T-cell (primary cell): ENCODE data around the gene FES. TPM values are rescaled to one million over a fixed set of nuclear protein-coding genes. Genes with fewer than 3 reads are reported as not detected.
A peak's percentile ranks its signal among the peaks of the same experiment; 100 is the strongest.
"Not testable (repeated sequence)": the region's sequence is repeated elsewhere in the genome, so short reads cannot be mapped to it uniquely, and the experiment has no call there.

Experiments
- ATAC-seq, 4 experiments: fragments of 200-7000 bp in 3 of 4; fragments of 150-1000 bp in 1 of 4; cut with Tn5 transposase; replicated peaks in 1 of 4; 1 replicate in 3 of 4; 2 replicates in 1 of 4; pipeline ENCODE4 v1.10.0; 2021; ENCODE audit warnings: moderate library complexity in 3 of 4, mild to moderate bottlenecking in 2 of 4, moderate number of reproducible peaks in 1 of 4
- CTCF ChIA-PET, 2 donors: fragments of 300-600 bp; sonication (Branson Sonifier 250); formaldehyde crosslinking; loops; one replicate each; lab custom pipeline; 2022; ENCODE audit warnings: antibody characterized with exemption in 2 of 2; lab: Charles Lee
- POLR2A ChIA-PET, 2 donors: fragments of 300-600 bp; sonication (Branson Sonifier 250); formaldehyde crosslinking; loops; one replicate each; lab custom pipeline; 2022; ENCODE audit warnings: antibody characterized with exemption in 2 of 2; lab: Charles Lee
- DNase-seq, 35 experiments: peaks; one replicate each; pipeline versions ENCODE4 v3.0.0 to v3.0.0-alpha.2; 2013 to 2023
- H3K27ac ChIP-seq: one replicate; pipeline ENCODE4 v1.5.1; 2013; ENCODE audit warnings: low read length
- H3K27me3 ChIP-seq, 2 experiments: replicated peaks in 1 of 2; 1 replicate in 1 of 2; 2 replicates in 1 of 2; pipeline versions ENCODE4 v1.6.1 to v1.7.0; 2013; ENCODE audit warnings: low read length in 1 of 2, mixed read lengths in 1 of 2; ENCODE audit not compliant: control insufficient read depth in 2 of 2, insufficient read depth in 2 of 2; ENCODE audit errors: extremely low read depth in 1 of 2
- H3K36me3 ChIP-seq, 2 donors: 1 replicate in 1 of 2; 2 replicates in 1 of 2; pipeline versions ENCODE4 v1.6.1 to v1.7.0; 2013; ENCODE audit warnings: low read length in 1 of 2; ENCODE audit not compliant: control insufficient read depth in 2 of 2, insufficient read depth in 1 of 2; ENCODE audit errors: extremely low read depth in 1 of 2
- H3K4me1 ChIP-seq, 2 experiments: 1 replicate in 1 of 2; 2 replicates in 1 of 2; pipeline versions ENCODE4 v1.6.1 to v1.7.0; 2013; ENCODE audit warnings: low read length in 2 of 2, mixed read lengths in 1 of 2; ENCODE audit not compliant: insufficient read depth in 2 of 2, control insufficient read depth in 1 of 2; ENCODE audit errors: extremely low read depth in 1 of 2
- H3K4me3 ChIP-seq, 2 donors: 1 replicate in 1 of 2; 2 replicates in 1 of 2; pipeline versions ENCODE4 v1.5.1 to v1.7.0; 2013; ENCODE audit warnings: mild to moderate bottlenecking in 2 of 2, low read length in 1 of 2, moderate library complexity in 1 of 2; ENCODE audit not compliant: control insufficient read depth in 1 of 2; ENCODE audit errors: extremely low read depth in 1 of 2
- H3K9me3 ChIP-seq: 2 replicates; pipeline ENCODE4 v1.7.0; 2013
- H3K27ac Mint-ChIP-seq, 2 donors: one replicate each; pipeline ENCODE4 v1.8.0; 2020 to 2021; ENCODE audit warnings: mild to moderate bottlenecking in 2 of 2, mixed read lengths in 2 of 2
- H3K27me3 Mint-ChIP-seq, 2 donors: one replicate each; pipeline ENCODE4 v1.8.0; 2021 to 2022; ENCODE audit warnings: mixed read lengths in 2 of 2
- H3K36me3 Mint-ChIP-seq: one replicate; pipeline ENCODE4 v1.8.0; 2021; ENCODE audit warnings: mixed read lengths
- H3K4me1 Mint-ChIP-seq, 3 donors: one replicate each; pipeline ENCODE4 v1.8.0; 2020 to 2022; ENCODE audit warnings: mixed read lengths in 3 of 3, mild to moderate bottlenecking in 1 of 3
- H3K4me3 Mint-ChIP-seq, 3 donors: one replicate each; pipeline ENCODE4 v1.8.0; 2020 to 2022; ENCODE audit warnings: mild to moderate bottlenecking in 3 of 3, mixed read lengths in 3 of 3, moderate library complexity in 3 of 3
- H3K9me3 Mint-ChIP-seq, 3 donors: one replicate each; pipeline ENCODE4 v1.8.0; 2020 to 2022; ENCODE audit warnings: mixed read lengths in 3 of 3
- WGBS: methylation state at CpG from one replicate; pipeline ENCODE4 v1.1.5; 2013; ENCODE audit warnings: missing lambda C conversion rate; ENCODE audit not compliant: insufficient coverage; 5-methylcytosine and 5-hydroxymethylcytosine counted together
- total RNA-seq, 35 experiments: library from RNA in 6 of 35; stranded (reverse) in 6 of 35; fragments of 120-200 nt in 1 of 35; gene quantifications; one replicate each; pipeline versions ENCODE4 v1.2.1 to v1.2.4 and lab custom pipeline; 2013 to 2026

Gene FES
- total RNA-seq, 5 donors from 2014 or later (not counting 1 experiment from before 2014, with no cell fraction given) = 3.2 to 5.2 (median 4.3) TPM

- no peak overlapping the region for H3K27ac ChIP-seq
- DNase-seq = peak in 1 of 35 experiments; percentile 34
- Mint-ChIP-seq H3K36me3 (no peaks in the 10 kb centered on the region), H3K27ac (no peak overlapping the region), H3K4me3 (no peak overlapping the region), H3K9me3 (no peaks in the 10 kb centered on the region), H3K27me3 (no peaks in the 10 kb centered on the region), H3K4me1 (peaks cover 0 to 9% (median 5%) of the 10 kb centered on the region in 3 donors)
- no peaks in the 10 kb centered on the region for H3K36me3 ChIP-seq
- H3K9me3 ChIP-seq = no peaks in the 10 kb centered on the region
- no peak overlapping the region for H3K4me3 ChIP-seq
- peak in 2 of 4 experiments; percentile 33 to 64 for ATAC-seq
- WGBS = 20% methylated on average over 3 of the region's 9 CpGs
- ChIA-PET POLR2A (no interaction called here), CTCF (no interaction called here)
- H3K4me1 ChIP-seq = peaks cover 0 to 8% of the 10 kb centered on the region in 2 experiments
- peaks cover 0 to 3% of the 10 kb centered on the region in 2 experiments for H3K27me3 ChIP-seq
Measured at GRCh38 chr15:90845201-90845949, 38.9 kb upstream of the FES start.

- H3K27me3 Mint-ChIP-seq, H3K27me3 ChIP-seq, H3K4me3 ChIP-seq, CTCF ChIA-PET, H3K9me3 ChIP-seq, H3K36me3 ChIP-seq, POLR2A ChIA-PET, H3K27ac ChIP-seq, H3K9me3 Mint-ChIP-seq, H3K27ac Mint-ChIP-seq, DNase-seq, ATAC-seq, H3K36me3 Mint-ChIP-seq, H3K4me3 Mint-ChIP-seq: not testable (repeated sequence)
- peaks cover 33 to 43% (median 33%) of the 10 kb centered on the region in 3 donors for H3K4me1 Mint-ChIP-seq
- peaks cover 4 to 44% of the 10 kb centered on the region in 2 experiments for H3K4me1 ChIP-seq
- no CpG with 5 or more reads among the region's 1 CpG for WGBS
Measured at GRCh38 chr15:90849424-90849823, 34.9 kb upstream of the FES start.

- H3K9me3 Mint-ChIP-seq = no peaks in the 10 kb centered on the region
- H3K27ac ChIP-seq = no peak overlapping the region
- H3K27ac Mint-ChIP-seq = peak overlapping the region; percentile 74 to 79
- no peaks in the 10 kb centered on the region for H3K9me3 ChIP-seq
- WGBS = 40% methylated on average over 1 of the region's 6 CpGs
- ChIA-PET CTCF (interaction anchor here in 1 of 2 donors (0.6 to 1.7 kb wide), 2 partner anchors 8 to 35 kb away, joined by 3 to 11 read pairs; no protein-coding TSS in a partner anchor), POLR2A (no interaction called here)
- DNase-seq (peak in 18 of 35 experiments; percentile 22 to 61 (median 38)), ATAC-seq (peak in 3 of 4 experiments; percentile 24 to 67 (median 53))
- peak overlapping the region in 2 of 3 donors; percentile 28 to 53 for H3K4me3 Mint-ChIP-seq
- H3K27me3 ChIP-seq = peaks cover 0 to 6% of the 10 kb centered on the region in 2 experiments
- H3K36me3 ChIP-seq = no peaks in the 10 kb centered on the region
- H3K4me1 Mint-ChIP-seq = peaks cover 37 to 53% (median 50%) of the 10 kb centered on the region in 3 donors
- H3K36me3 Mint-ChIP-seq = peaks cover 4% of the 10 kb centered on the region
- H3K27me3 Mint-ChIP-seq = no peaks in the 10 kb centered on the region
- H3K4me1 ChIP-seq = peaks cover 4 to 54% of the 10 kb centered on the region in 2 experiments
- no peak overlapping the region for H3K4me3 ChIP-seq
Measured at GRCh38 chr15:90851114-90851513, 33.2 kb upstream of the FES start.

GRCh38 chr15:90851940-90852339 is 32.4 kb upstream of the FES start:
- Histone ChIP-seq H3K36me3 (no peaks in the 10 kb centered on the region), H3K9me3 (no peaks in the 10 kb centered on the region), H3K4me3 (no peak overlapping the region), H3K27ac (peak overlapping the region; percentile 11), H3K27me3 (peaks cover 0 to 6% of the 10 kb centered on the region in 2 experiments), H3K4me1 (peaks cover 6 to 62% of the 10 kb centered on the region in 2 experiments)
- DNase-seq (no peak), ATAC-seq (peak in 3 of 4 experiments; percentile 14 to 39 (median 25))
- H3K4me1 Mint-ChIP-seq = peaks cover 46 to 61% (median 58%) of the 10 kb centered on the region in 3 donors
- H3K36me3 Mint-ChIP-seq = peaks cover 4% of the 10 kb centered on the region
- 53% methylated on average over 4 of the region's 5 CpGs for WGBS
- ChIA-PET CTCF (interaction anchor here in 1 of 2 donors (0.6 to 1.7 kb wide), 2 partner anchors 34 to 203 kb away, joined by 6 to 11 read pairs; no protein-coding TSS in a partner anchor), POLR2A (interaction anchor here in 1 of 2 donors (0.6 kb wide), 1 partner anchor 24 kb away, joined by 6 read pairs; no protein-coding TSS in a partner anchor)
- H3K27ac Mint-ChIP-seq = peak overlapping the region; percentile 74 to 79
- no peaks in the 10 kb centered on the region for H3K9me3 Mint-ChIP-seq
- H3K27me3 Mint-ChIP-seq = no peaks in the 10 kb centered on the region
- peak overlapping the region; percentile 25 to 53 (median 48) for H3K4me3 Mint-ChIP-seq

GRCh38 chr15:90855139-90855538 is 29.2 kb upstream of the FES start:
- Mint-ChIP-seq H3K9me3 (no peaks in the 10 kb centered on the region), H3K27me3 (no peaks in the 10 kb centered on the region), H3K36me3 (peaks cover 4% of the 10 kb centered on the region), H3K4me1 (peaks cover 55 to 79% (median 76%) of the 10 kb centered on the region in 3 donors), H3K4me3 (no peak overlapping the region), H3K27ac (peak overlapping the region in 1 of 2 donors; percentile 64)
- POLR2A ChIA-PET = interaction anchor here in 1 of 2 donors (0.6 kb wide), 1 partner anchor 205 kb away, joined by 3 read pairs; no protein-coding TSS in a partner anchor
- Histone ChIP-seq H3K4me3 (no peak overlapping the region), H3K27ac (no peak overlapping the region), H3K4me1 (peaks cover 7 to 80% of the 10 kb centered on the region in 2 experiments), H3K36me3 (no peaks in the 10 kb centered on the region), H3K27me3 (peaks cover 0 to 6% of the 10 kb centered on the region in 2 experiments), H3K9me3 (no peaks in the 10 kb centered on the region)
- CTCF ChIA-PET = no interaction called here
- WGBS = 97% methylated on average over 8 of the region's 9 CpGs
- DNase-seq (no peak), ATAC-seq (no peak)

GRCh38 chr15:90857337-90857736 is 27.0 kb upstream of the FES start:
- Mint-ChIP-seq H3K9me3 (no peaks in the 10 kb centered on the region), H3K4me3 (no peak overlapping the region), H3K4me1 (peaks cover 36 to 60% (median 56%) of the 10 kb centered on the region in 3 donors), H3K27ac (peak overlapping the region; percentile 22 to 76), H3K27me3 (no peaks in the 10 kb centered on the region), H3K36me3 (no peaks in the 10 kb centered on the region)
- H3K9me3 ChIP-seq = no peaks in the 10 kb centered on the region
- no peak overlapping the region for H3K4me3 ChIP-seq
- no peak for DNase-seq
- ATAC-seq = no peak
- peaks cover 3 to 58% of the 10 kb centered on the region in 2 experiments for H3K4me1 ChIP-seq
- H3K27ac ChIP-seq = peak overlapping the region; percentile 84
- 85% methylated on average over 3 of the region's 8 CpGs for WGBS
- H3K27me3 ChIP-seq = peaks cover 0 to 3% of the 10 kb centered on the region in 2 experiments
- ChIA-PET POLR2A (no interaction called here), CTCF (interaction anchor here in 1 of 2 donors (1.4 kb wide), 1 partner anchor 19 kb away, joined by 3 read pairs; no protein-coding TSS in a partner anchor)
- H3K36me3 ChIP-seq = no peaks in the 10 kb centered on the region
